Measurements from ENCODE around the gene TBC1D22B.
A peak's percentile ranks its signal among the peaks of the same experiment; 100 is the strongest.

TBC1D22B gene

GRCh38 chr6:37262446-37263026 is 5.0 kb downstream of the TBC1D22B start:
- Histone ChIP-seq H3K9me3 (ENCODE audit: control insufficient read depth, insufficient read depth, low read depth, low read length) (no peaks in the 10 kb centered on the region), H3K27ac (ENCODE audit: extremely low read depth, low read depth, low read length) (no peak overlapping the region), H3K36me3 (ENCODE audit: control insufficient read depth in 2 of 2, insufficient read depth in 1 of 2, low read length in 2 of 2) (peaks cover 0 to 3% of the 10 kb centered on the region in 2 experiments; a peak in 1 of 3 replicates), H3K4me1 (ENCODE audit: control insufficient read depth, insufficient read depth, low read length) (peaks cover 7% of the 10 kb centered on the region; the same call in 1 of the 2 replicates), H3K4me3 (ENCODE audit: low read depth, low read length) (no peak overlapping the region)
- CTCF ChIA-PET: interaction anchor here (0.6 to 3.5 kb wide), 4 partner anchors 53 to 640 kb away, joined by 3 to 12 read pairs (median 4); no protein-coding TSS in a partner anchor
- POLR2A ChIA-PET: no interaction called here
- TF ChIP-seq SCRT2 (tag by site-specific recombination; IDR thresholded peaks at IDR 0.05): peak; percentile 95
- peak; percentile 44; the same call in 1 of the 2 replicates for TF ChIP-seq SCRT1 (tag by site-specific recombination; IDR thresholded peaks at IDR 0.05; ENCODE audit: borderline replicate concordance)
- no peak for TF ChIP-seq ZNF521 (tag by site-specific recombination; IDR thresholded peaks at IDR 0.05)

GRCh38 chr6:37265001-37265400 is 7.4 kb downstream of the TBC1D22B start:
- Histone ChIP-seq H3K27ac (ENCODE audit: extremely low read depth, low read depth, low read length) (no peak overlapping the region), H3K36me3 (ENCODE audit: control insufficient read depth in 2 of 2, insufficient read depth in 1 of 2, low read length in 2 of 2) (peaks cover 4 to 8% of the 10 kb centered on the region in 2 experiments; a peak in 2 of 3 replicates), H3K4me1 (ENCODE audit: control insufficient read depth, insufficient read depth, low read length) (peaks cover 4% of the 10 kb centered on the region; the same call in 1 of the 2 replicates), H3K9me3 (ENCODE audit: control insufficient read depth, insufficient read depth, low read depth, low read length) (no peaks in the 10 kb centered on the region), H3K4me3 (ENCODE audit: low read depth, low read length) (no peak overlapping the region)
- TF ChIP-seq ZNF692 (tag by site-specific recombination; IDR thresholded peaks at IDR 0.05): no peak
- no peak for TF ChIP-seq ZNF677 (tag by site-specific recombination; IDR thresholded peaks at IDR 0.05)
- TF ChIP-seq OVOL3 (tag by site-specific recombination; IDR thresholded peaks at IDR 0.05): no peak
- TF ChIP-seq SCRT2 (tag by site-specific recombination; IDR thresholded peaks at IDR 0.05): no peak
- no peak for TF ChIP-seq ZSCAN30 (tag by site-specific recombination; IDR thresholded peaks at IDR 0.05)
- TF ChIP-seq ZFP37 (tag by site-specific recombination; IDR thresholded peaks at IDR 0.05): no peak
- no peak for TF ChIP-seq ZNF530 (tag by site-specific recombination; IDR thresholded peaks at IDR 0.05; ENCODE audit: low read depth)
- no peak for TF ChIP-seq ZNF707 (tag by site-specific recombination; IDR thresholded peaks at IDR 0.05)
- no peak for TF ChIP-seq ZNF248 (tag by site-specific recombination; IDR thresholded peaks at IDR 0.05)
- TF ChIP-seq ZNF324 (tag by site-specific recombination; IDR thresholded peaks at IDR 0.05): no peak
- TF ChIP-seq ZNF221 (tag by site-specific recombination; IDR thresholded peaks at IDR 0.05; ENCODE audit: borderline replicate concordance): no peak
- no peak for TF ChIP-seq ZNF626 (tag by site-specific recombination; IDR thresholded peaks at IDR 0.05)
- no peak for TF ChIP-seq ZBTB8A (tag by site-specific recombination; IDR thresholded peaks at IDR 0.05)
- TF ChIP-seq CTCF (tag by site-specific recombination; IDR thresholded peaks at IDR 0.05): no peak
- no peak for TF ChIP-seq ZNF148 (tag by site-specific recombination; IDR thresholded peaks at IDR 0.05; ENCODE audit: borderline replicate concordance)
- ChIA-PET CTCF (interaction anchor here (0.9 to 1.3 kb wide), 5 partner anchors 8 to 274 kb away, joined by 3 to 7 read pairs (median 3); no protein-coding TSS in a partner anchor), POLR2A (no interaction called here)

Measured in HEK293 (cell line).